HG02870 (cell line): ENCODE measurements around the gene SLC24A2.
"Not testable (repeated sequence)": the region's sequence is repeated elsewhere in the genome, so short reads cannot be mapped to it uniquely, and the experiment has no call there.

Experiments
- ATAC-seq: cut with Tn5 transposase; IDR thresholded peaks from one replicate; pipeline ENCODE4 v1.9.1; 2021; ENCODE audit warnings: mild to moderate bottlenecking, moderate library complexity; ENCODE audit not compliant: unreplicated experiment

Gene SLC24A2

DNA sequence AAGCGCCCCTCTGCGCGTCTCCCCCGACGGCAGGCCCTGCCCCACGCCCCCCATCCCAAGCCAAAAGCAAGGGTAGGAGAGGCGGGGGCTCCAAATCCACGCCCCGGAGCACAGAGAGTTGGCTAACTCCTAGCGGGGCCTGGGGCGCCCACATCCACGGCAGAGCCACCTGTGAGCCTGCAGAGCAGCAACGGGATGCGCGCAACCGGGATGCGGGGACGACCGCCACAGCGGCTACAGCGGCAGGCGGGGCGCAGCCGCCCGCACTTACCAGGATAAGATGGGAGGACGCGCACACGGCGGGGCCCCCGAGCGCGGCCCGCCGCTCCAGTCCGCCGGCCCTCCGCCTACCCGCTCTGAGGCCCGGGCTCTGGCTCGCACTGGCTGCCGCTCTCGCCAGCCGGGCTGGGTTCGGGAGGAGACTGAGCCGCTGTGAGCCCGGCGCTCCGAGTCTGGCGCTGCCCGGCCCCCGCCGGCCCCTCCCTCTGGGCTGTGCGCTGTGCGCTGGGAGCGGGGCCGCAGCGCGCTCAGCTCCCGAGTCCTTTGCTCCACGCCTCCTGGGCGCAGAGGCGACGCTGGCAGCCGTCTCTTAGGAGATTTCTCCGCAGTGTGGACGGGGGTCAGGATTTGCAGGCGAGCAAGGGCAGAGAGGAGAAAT lies at the start of gene SLC24A2:
Gene SLC24A2, minus strand, starts transcription at position 424 of the 658 bp plus-strand sequence.
- no peak for ATAC-seq

DNA sequence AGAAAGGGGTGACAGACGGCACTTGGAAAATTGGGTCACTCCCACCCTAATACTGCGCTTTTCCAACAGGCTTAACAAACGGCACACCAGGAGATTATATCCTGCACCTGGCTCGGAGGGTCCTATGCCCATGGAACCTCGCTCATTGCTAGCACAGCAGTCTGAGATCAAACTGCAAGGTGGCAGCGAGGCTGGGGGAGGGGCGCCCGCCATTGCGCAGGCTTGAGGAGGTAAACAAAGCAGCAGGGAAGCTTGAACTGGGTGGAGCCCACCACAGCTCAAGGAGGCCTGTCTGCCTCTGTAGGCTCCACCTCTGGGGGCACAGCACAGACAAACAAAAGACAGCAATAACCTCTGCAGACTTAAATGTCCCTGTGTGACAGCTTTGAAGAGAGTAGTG lies 44.5 kb upstream of the SLC24A2 start:
- not testable (repeated sequence) for ATAC-seq

DNA sequence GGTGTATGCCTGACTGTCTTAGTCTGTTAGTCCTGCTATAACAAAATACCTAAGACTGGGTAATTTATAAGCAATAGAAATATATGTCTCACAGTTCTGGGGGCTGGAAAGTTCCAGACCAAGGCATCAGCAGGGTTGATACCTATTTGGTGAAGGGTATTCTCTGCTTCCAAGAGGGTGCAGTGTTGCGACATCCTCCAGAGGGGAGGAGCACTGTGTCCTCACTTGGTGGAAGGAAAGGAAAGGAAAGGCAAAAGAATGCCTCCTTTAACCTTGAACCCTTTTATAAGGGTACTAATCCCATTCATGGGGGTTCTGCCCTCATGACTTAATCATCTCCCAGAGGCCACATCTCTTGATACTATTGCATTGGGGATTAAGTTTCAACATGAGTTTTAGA lies 42.0 kb upstream of the SLC24A2 start:
- ATAC-seq, result no peak

DNA sequence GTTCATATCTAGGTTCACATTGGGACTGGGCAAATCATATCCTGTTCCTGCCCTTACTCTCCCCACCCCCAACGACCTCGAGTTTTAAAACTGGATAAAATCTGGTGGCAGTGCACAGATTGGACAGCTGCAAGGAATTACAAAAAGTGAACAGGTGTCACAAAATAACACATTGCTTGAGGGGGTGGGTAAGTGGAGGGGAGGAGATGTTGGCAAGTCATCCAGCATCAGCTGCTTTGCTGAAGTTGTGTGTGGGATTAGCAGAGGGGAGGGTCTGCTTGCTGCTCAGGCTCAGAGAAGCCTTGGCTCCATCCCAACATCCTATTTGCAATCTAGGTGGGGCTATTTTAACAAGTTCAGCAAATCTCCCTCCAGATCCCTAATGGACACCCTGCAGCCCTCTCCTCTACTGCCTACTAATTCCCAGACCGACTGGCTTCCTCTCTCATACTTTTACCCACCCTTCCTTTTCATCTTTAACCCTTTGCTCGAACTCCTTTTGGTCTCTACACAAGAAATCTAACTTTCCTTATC lies 39.8 kb upstream of the SLC24A2 start:
- ATAC-seq, result no peak

DNA sequence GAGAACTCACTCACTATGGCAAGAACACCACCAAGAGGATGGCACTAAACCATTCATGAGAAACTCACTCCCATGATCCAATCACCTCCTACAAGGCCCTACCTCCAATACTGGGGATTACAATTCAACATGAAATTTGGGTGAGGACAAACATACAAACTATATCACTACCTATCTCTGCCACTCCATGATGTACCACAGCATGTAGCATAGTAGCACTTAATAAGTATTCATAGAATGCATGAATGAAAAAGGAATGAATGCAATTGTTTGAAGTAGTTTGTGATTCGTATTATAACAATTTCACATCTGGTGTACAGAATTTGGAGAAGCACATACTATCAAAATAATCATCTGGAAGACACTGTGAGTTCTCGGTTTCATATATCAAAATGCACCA lies 27.9 kb upstream of the SLC24A2 start:
- ATAC-seq, result no peak

DNA sequence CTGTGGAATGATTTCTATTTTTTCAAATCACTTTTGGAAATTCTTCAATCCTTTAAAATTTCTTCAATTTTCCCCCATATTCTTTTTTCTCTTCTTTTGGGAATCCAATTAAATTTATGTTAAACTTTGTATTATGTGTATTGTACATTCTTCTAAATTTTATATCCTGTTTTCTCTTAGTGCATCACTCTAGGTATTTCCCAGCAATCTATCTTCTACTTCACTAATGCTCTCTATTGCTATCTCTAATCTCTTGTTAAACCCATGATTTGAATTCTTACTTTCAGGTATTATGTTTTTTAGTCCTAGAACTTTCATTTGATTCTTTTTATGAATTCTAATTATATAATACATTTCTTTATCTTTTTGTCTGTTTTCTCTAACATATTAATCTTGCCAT lies 23.4 kb upstream of the SLC24A2 start:
- ATAC-seq, result no peak

DNA sequence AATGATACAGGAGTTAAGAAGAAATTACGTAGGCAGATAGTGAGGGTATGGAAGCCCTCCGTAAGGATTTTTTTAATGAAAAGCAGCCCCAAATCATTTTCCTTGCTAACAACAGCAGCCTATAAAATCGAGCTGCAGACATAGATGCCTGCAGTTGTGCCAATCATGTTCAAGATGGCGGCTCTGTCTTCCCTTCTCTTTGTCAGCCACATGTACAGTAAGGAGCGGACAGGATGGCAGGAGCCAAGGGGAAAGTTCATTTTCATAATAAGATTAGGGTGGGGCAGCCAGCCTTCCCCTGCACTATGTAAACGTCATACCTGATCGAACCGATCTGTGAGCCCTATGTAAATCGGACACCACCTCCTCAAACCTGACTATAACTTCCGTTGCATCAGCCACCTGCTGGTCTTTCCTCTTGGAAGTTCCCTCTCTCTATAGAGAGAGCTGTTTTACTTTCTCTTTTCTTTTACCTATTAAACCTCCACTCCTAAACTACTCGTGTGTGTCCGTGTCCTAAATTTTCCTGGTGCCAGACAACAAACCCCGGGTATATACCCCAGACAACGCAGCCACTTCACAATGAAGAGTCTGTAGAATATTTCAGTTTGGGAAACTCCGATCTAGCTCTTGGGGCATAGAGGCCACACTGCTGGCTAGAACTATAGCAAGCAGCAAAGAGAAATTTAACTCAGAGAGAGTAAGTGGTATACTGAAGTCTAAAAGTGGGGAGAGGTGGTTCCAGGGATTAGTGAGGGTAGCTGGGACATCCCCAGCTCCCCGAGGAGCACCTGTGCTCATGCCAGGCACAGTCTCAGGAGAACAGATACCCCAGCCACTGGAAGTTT lies 20.8 kb upstream of the SLC24A2 start:
- ATAC-seq, result no peak

DNA sequence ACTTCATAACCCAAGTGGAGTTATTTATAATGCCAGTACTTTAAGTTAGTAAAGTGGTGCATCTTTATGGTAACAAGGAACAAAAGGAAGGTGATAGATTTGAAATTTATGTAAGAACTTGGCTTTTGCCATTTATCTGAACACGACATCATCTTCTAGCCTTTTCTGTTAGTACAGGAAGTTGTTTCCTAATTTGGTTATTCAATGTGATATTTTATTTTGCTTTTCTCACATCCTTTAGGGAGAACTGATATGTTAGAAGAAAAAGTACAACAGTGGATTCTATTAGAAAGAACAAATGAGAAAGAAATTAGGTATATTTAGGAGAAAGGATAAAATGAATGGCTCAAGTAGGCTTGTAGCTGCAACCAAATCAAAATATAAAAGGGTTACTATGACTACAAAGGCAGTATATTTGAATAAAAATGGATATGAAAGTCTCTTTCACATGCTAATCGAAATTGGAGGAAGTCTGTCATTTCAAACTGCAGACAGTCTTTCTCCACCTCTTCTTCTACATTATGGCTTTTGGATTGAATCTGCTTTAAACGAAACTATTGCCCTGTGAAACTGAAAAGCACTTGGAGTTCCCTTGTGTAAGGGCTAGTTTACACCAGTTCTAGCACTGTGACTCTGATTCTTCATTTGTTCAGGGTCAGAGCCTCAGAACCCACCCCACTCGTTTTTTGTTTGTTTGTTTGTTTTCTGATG lies 18.5 kb upstream of the SLC24A2 start:
- no peak for ATAC-seq

DNA sequence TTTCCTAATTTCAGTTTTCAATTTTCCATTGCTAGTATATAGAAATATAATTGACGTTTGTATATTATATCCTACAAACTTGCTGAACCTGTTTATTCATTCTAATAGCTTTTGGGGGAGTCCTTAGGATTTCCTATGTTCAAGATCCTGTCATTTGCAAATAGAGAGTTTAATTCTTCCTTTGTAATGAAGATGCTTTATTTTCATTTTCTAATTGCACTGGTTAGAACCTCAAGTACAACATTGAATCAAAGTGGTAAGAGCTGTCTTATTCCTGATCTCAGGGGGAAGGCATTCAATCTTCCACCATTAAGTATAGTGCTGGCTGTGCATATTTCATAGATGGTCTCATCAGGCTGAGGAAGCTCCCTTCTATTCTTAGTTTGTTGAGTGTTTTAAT lies 15.6 kb upstream of the SLC24A2 start:
- no peak for ATAC-seq

DNA sequence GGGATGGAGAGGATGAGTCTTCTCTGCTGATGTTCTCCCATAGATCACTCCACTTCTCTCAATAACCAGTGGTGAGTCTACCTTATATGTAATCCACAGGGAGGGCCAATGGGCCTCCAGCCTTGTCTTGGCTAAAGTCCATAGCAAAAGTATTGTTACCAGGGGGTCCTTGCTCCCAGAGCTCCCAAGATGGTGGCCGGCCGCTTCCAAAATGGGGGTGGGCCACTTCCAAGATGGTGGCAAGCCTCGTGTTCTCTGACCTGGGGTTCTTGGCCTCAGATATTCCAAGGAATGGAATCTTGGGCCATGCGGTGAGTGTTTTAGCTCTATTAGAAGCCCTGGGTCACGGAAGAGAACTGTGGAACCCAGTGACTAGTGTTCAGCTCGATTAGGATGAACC lies 12.0 kb upstream of the SLC24A2 start:
- ATAC-seq, result no peak

DNA sequence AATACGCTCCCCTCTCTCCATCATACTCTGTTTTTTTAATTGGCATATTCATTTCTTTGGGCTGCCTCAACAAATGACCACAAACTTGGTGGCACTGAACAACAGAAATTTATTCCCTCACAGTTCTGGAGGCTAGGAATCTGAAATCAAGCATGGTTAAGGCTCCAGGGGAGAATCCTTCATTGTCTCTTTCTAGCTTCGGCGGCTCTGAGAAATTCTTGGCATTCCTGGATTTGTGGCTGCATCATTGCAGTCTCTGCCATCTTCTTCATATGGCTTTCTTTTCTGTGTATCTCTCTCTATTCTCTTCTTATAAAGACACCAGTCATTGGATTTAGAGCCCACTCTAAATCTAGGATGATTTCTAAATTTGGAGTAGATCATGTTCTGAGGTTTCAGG lies 10.9 kb upstream of the SLC24A2 start:
- no peak for ATAC-seq

DNA sequence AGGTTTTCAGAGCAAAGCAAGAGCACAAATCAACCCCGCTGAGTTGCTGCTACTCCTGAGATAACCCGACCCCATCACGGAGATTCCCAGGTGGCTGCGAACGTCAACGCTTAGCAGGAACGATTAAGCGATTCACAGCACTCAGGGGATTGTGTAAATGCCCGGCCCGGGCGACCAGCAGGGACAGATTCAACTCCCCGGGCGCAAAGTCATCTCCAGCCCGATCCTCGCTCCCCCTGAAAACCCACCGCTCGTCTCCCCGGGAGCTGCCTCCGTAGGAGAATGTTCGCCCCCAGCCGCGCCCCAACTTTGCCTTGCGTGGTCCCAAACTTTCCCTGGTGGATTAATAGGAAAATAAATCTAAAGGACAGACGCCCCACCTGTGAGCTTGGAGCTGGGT lies 685 bp downstream of the SLC24A2 start:
- ATAC-seq, result no peak

DNA sequence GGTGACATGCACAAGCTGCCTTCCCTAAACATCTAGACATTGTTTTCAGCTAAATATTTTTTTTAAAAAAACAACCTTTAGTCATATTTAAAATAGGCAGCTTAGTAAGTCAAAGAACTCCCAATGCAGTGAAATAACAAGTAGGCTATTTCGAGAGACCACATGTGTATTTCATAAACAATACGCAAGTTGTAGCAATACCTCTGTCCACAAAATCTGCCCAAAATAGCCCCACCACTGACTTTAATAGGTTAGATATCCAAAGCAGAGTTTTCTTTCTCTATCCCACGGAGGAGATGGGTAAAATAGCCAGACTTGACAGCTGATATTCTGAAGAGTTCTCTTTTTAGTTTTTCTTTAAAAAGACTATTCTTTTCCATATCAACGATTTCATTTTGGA lies 1.2 kb downstream of the SLC24A2 start:
- ATAC-seq, result no peak

DNA sequence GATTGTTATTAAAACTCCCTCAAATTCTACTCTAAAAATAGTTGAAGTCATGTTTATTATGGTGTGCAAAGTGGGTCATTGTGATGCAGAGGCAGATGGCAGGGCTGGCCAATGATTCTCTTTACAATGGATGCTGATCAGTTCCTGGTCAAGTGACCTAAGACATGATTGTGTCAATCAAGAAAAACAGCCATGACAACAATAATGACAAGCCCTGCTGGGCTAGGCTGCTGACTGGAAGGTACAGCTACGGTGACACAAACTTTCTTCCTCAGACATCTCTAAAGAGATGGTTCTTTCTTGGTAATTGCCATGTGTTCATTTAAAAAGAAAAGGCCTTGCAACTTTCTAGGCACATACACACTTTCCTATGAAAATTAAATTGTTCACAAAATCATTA lies 3.6 kb downstream of the SLC24A2 start:
- no peak for ATAC-seq

DNA sequence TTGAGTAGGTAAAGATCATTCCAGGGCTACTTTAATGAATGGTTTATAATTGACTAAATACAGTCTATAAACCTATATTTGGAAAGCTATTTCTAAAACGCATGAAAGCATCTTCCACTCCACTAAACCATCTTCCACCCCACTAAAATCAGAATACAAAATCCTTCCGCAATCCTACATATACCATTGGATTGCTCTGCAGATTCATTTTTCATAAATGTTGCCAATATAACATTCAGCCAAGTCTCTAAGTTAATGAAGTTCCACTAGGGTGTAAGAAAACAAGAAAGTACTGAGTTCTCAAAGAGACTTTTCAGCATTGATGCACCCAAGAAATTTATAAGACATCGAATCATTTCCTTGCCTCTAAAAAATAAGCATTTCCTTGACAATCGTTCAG lies 4.7 kb downstream of the SLC24A2 start:
- ATAC-seq, result no peak

DNA sequence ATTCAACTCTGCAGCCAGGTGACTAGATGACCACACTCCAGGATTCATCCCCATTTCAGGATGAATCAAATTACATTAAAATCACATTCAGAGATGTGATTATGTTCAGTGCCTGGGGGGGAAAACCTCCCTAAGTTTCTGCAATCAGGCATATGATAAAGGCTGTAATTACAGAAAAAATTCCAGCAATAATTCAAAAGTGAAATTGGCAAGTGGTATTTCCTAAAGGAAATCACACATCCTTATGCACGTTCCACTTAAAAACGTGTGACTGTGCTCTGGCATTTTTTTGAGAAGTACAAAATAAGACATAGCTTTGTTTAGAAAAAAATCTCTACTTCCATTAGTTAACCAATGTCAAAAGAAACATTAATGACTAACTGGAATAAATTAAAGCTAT lies 5.3 kb downstream of the SLC24A2 start:
- ATAC-seq, result no peak

DNA sequence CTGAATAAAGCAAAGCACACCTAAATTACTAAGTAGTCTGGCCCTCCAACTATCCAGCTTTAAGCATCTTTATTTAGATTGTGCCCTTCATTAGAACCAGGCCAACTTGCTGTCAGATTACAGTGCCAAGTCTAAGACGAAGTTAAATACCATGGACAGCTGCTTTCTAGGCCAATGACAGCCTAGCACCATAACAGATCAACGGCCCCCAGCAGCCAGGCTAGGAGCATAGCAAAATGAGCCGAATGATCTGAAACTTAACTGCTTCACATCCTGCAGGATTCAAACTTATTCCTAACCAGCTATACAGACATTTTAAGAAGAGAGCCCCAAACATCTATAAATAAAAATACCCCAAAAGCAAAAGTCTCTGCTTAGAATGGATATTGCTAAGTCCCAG lies 6.8 kb downstream of the SLC24A2 start:
- ATAC-seq, result no peak

DNA sequence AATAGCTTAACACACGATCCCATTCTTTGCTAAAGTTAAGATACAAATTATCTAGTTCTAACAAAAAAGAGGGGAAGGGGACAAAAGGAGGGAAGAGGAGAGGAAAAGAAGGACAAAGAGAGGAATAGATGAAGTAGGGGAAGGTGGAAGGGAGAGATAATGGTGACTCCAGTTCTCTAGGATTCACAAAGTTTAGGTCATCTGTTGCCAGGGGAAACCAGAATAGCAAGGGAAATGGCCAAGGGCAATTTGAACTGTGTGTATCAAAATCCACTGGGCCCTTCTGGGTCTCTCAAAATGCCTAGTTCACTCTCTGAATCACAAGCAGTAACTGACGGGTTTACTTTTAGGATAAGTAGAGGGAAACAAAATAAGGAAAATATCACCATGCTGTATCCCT lies 7.6 kb downstream of the SLC24A2 start:
- no peak for ATAC-seq

DNA sequence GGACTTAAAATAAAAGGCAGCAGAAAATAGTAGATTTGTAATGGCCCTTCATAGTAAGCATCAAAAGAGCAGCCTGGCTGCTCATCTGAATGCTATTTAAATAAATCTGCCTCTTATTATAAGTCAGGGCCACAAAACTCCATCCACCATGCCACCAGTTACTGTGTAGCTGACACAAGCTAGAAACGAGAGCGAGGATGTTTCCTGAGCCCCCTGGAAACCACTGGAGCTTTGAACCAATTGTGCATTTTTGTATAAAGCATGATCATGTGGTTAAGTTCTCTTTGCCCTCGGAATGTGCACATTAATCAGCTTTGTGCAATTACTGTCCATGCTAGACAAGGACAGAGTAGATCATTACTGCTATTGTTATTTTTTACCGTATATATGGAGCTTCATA lies 17.4 kb downstream of the SLC24A2 start:
- ATAC-seq, result no peak

DNA sequence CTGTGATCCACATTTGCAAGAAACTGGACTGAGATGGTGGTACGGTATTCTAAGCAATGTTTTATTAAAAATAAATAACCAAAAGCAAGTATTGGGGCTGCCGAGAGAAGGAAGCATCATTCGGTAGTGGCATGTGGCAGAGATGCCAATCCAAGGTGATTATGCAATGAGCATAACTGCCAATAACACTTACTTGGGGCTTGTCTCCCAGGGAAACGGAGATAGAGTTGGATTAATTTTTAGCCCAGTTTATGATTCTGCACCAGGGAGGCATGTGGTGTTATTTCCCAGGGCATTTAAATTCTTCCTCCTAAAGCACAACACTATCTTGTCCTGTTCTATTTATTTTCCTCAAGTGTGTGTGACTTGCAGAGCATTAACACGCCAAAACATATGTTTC lies 17.9 kb downstream of the SLC24A2 start:
- no peak for ATAC-seq

DNA sequence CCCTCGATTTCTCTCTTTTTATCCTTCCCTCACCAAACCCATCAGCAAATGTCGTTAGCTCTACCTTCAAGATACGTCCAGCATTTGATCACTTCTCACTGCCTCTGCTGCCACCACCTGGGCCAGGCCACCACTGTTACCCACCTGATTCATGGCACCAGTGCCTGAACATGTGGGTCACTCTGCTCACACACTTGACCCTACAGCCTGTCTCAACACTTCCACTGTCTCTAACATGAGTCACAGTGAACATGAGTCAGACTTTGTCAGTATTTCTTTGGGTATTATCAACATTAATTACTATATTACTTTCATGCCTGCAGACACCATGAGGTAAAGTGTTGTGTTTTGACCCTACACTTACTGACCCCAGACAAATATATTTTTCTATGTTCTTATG lies 19.6 kb downstream of the SLC24A2 start:
- no peak for ATAC-seq

DNA sequence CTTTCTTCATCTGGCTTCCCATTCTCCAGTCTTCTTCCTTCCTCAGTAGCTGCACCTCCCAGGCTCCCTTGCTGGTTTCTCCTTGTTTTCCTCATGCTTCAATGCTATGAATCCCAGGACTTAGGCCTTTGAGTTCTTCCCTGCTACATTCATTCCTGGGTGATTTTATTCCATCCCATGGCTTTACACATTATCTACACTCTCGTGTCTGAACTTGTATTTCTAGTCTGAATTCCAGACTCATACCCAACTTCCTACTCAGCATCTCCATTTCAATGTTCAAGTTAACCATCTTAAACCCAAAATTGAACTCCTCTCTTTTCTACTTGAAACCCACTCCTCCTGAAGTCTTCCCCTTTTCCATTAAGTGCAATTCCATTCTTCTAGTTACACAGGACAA lies 20.0 kb downstream of the SLC24A2 start:
- ATAC-seq, result no peak
